IMR-90 (cell line): ENCODE results near the gene ZNF136. TPM values are rescaled to one million over a fixed set of nuclear protein-coding genes. Genes with fewer than 3 reads are reported as not detected.

Experiments
- ATAC-seq: fragments of 200-7000 bp; cut with Tn5 transposase; 2 replicates; pipeline ENCODE4 v1.9.1; 2020; ENCODE audit warnings: low read depth, mild to moderate bottlenecking, moderate library complexity
- BruUV-seq: library from RNA; stranded (reverse); fragments of 400-500 nt; replicated peaks from 2 replicates; lab custom pipeline; 2021; lab: Mats Ljungman, UMichigan
- CTCF ChIA-PET: fragments of 300-600 bp; formaldehyde crosslinking; extraction: SDS; loops from one replicate; lab custom pipeline; 2021; ENCODE audit warnings: antibody characterized with exemption; lab: Yijun Ruan, JAX
- POLR2A ChIA-PET: fragments of 300-600 bp; sonication (Branson Sonifier 250); formaldehyde crosslinking; loops from one replicate; lab custom pipeline; 2022; ENCODE audit warnings: antibody characterized with exemption; ENCODE audit not compliant: unreplicated experiment; lab: Charles Lee
- DNase-seq: peaks from one replicate; pipeline ENCODE4 v3.0.0; 2013
- H2AFZ ChIP-seq: replicated peaks from 2 replicates; pipeline ENCODE3; 2013; ENCODE audit warnings: low read length, mild to moderate bottlenecking; ENCODE audit not compliant: poor library complexity
- H2AK5ac ChIP-seq: 2 replicates; pipeline ENCODE4 v1.6.1; 2013; ENCODE audit warnings: low read depth, low read length, inconsistent platforms
- H2AK9ac ChIP-seq: replicated peaks from 2 replicates; pipeline ENCODE3; 2013; ENCODE audit warnings: mild to moderate bottlenecking, low read depth, low read length, moderate library complexity; ENCODE audit not compliant: poor library complexity
- H2BK120ac ChIP-seq: 2 replicates; pipeline ENCODE4 v1.6.1; 2013; ENCODE audit warnings: low read depth, low read length, inconsistent platforms
- H2BK15ac ChIP-seq: 3 replicates; pipeline ENCODE4 v1.6.1; 2013; ENCODE audit warnings: low read depth, low read length, inconsistent platforms
- H2BK20ac ChIP-seq: 2 replicates; pipeline ENCODE4 v1.6.1; 2013; ENCODE audit warnings: low read depth, mild to moderate bottlenecking, inconsistent platforms, low read length, moderate library complexity
- H2BK5ac ChIP-seq: 2 replicates; pipeline ENCODE4 v1.6.1; 2013; ENCODE audit warnings: mild to moderate bottlenecking, low read depth, low read length, inconsistent platforms; ENCODE audit not compliant: poor library complexity, severe bottlenecking
- H3K14ac ChIP-seq: replicated peaks from 2 replicates; pipeline ENCODE4 v1.6.1; 2013; ENCODE audit warnings: low read depth, low read length, inconsistent platforms
- H3K18ac ChIP-seq: 2 replicates; pipeline ENCODE4 v1.6.1; 2013; ENCODE audit warnings: low read depth, low read length, control low read depth
- H3K23ac ChIP-seq: 2 replicates; pipeline ENCODE4 v1.6.1; 2013; ENCODE audit warnings: low read depth, low read length, inconsistent platforms
- H3K27ac ChIP-seq: 2 replicates; pipeline ENCODE4 v1.5.1; 2013; ENCODE audit warnings: mild to moderate bottlenecking, control low read depth, low read length; ENCODE audit not compliant: insufficient read depth
- H3K27me3 ChIP-seq: 2 replicates; pipeline ENCODE4 v1.6.1; 2013; ENCODE audit warnings: low read length; ENCODE audit not compliant: control insufficient read depth, insufficient read depth
- H3K36me3 ChIP-seq: 2 replicates; pipeline ENCODE4 v1.6.1; 2013; ENCODE audit warnings: low read length, mixed read lengths; ENCODE audit not compliant: control insufficient read depth, insufficient read depth
- H3K4ac ChIP-seq: 2 replicates; pipeline ENCODE4 v1.6.1; 2013; ENCODE audit warnings: low read depth, low read length, inconsistent platforms
- H3K4me1 ChIP-seq: 2 replicates; pipeline ENCODE4 v1.6.1; 2013; ENCODE audit warnings: low read length, mixed read lengths; ENCODE audit not compliant: control insufficient read depth, insufficient read depth
- H3K4me2 ChIP-seq: 2 replicates; pipeline ENCODE4 v1.6.1; 2013; ENCODE audit warnings: low read depth, mild to moderate bottlenecking, control low read depth, low read length, moderate library complexity
- H3K4me3 ChIP-seq: 2 replicates; pipeline ENCODE4 v1.5.1; 2013; ENCODE audit warnings: low read depth, mild to moderate bottlenecking, control low read depth, low read length, moderate library complexity; ENCODE audit not compliant: insufficient read depth
- H3K56ac ChIP-seq: 2 replicates; pipeline ENCODE4 v1.6.1; 2013; ENCODE audit warnings: low read length, inconsistent platforms; ENCODE audit not compliant: insufficient read depth; ENCODE audit errors: extremely low read depth
- H3K79me1 ChIP-seq, 2 experiments: 2 replicates each; pipeline ENCODE4 v1.6.1; 2013; ENCODE audit warnings: low read length in 2 of 2, inconsistent platforms in 1 of 2, low read depth in 1 of 2
- H3K9ac ChIP-seq: 2 replicates; pipeline ENCODE4 v1.6.1; 2013; ENCODE audit warnings: low read depth, low read length, control low read depth
- H3K9me1 ChIP-seq: 2 replicates; pipeline ENCODE4 v1.6.1; 2013; ENCODE audit warnings: low read length, inconsistent platforms; ENCODE audit not compliant: insufficient read depth
- H3K9me3 ChIP-seq: 2 replicates; pipeline ENCODE4 v1.6.1; 2013; ENCODE audit warnings: low read length; ENCODE audit not compliant: control insufficient read depth, insufficient read depth
- H4K20me1 ChIP-seq: 2 replicates; pipeline ENCODE4 v1.6.1; 2013; ENCODE audit warnings: low read length, inconsistent platforms; ENCODE audit not compliant: insufficient read depth
- H4K5ac ChIP-seq: 2 replicates; pipeline ENCODE4 v1.6.1; 2013; ENCODE audit warnings: mild to moderate bottlenecking, low read depth, low read length, control low read depth
- H4K8ac ChIP-seq, 2 experiments: 2 replicates each; pipeline ENCODE4 v1.6.1; 2013; ENCODE audit warnings: low read depth in 2 of 2, low read length in 2 of 2, control low read depth in 1 of 2, inconsistent platforms in 1 of 2
- H4K91ac ChIP-seq: 2 replicates; pipeline ENCODE4 v1.6.1; 2013; ENCODE audit warnings: low read depth, low read length, inconsistent platforms; ENCODE audit not compliant: insufficient read depth
- FOS ChIP-seq: fragments of 150-350 bp; IDR thresholded peaks from 2 replicates; pipeline ENCODE4 v1.6.1; 2016; ENCODE audit warnings: low read depth, low read length
- MAZ ChIP-seq: IDR thresholded peaks from 2 replicates; pipeline ENCODE4 v1.6.1; 2012; ENCODE audit warnings: low read depth, mild to moderate bottlenecking, low read length, improper control_type of control experiment, moderate library complexity, borderline replicate concordance
- RAD21 ChIP-seq: IDR thresholded peaks from 2 replicates; pipeline ENCODE4 v1.6.1; 2012; ENCODE audit warnings: low read length, improper control_type of control experiment
- WGBS, 2 experiments: methylation state at CpG; one replicate each; pipeline versions ENCODE4 v1.1.5 to v1.1.7; 2013; ENCODE audit warnings: missing lambda C conversion rate in 2 of 2; ENCODE audit not compliant: insufficient read length in 1 of 2; ENCODE audit errors: extremely low coverage in 2 of 2; 5-methylcytosine and 5-hydroxymethylcytosine counted together
- dilution Hi-C: fragments of 300-500 bp; cut with HindIII; formaldehyde crosslinking; loops from one replicate; pipeline ENCODE4 v1.14.3; 2018; ENCODE audit warnings: low sequenced_read_pairs; ENCODE audit not compliant: unreplicated experiment
- in situ Hi-C: fragments of 300-500 bp; cut with MboI; formaldehyde crosslinking; loops from 3 replicates; pipeline ENCODE4 v1.14.3; 2019; ENCODE audit warnings: low sequenced_read_pairs, inconsistent platforms, mixed read lengths
- intact Hi-C: fragments of 100-400 bp; cut with micrococcal nuclease; formaldehyde crosslinking; loops from 2 replicates; pipeline ENCODE4 v1.10.0; 2022
- polyA plus RNA-seq, 3 experiments: library from polyadenylated mRNA; depleted of rRNA; stranded (reverse); fragments of >200 nt; gene quantifications; 2 replicates each; pipeline ENCODE4 v1.2.3, GENCODE V29; 2012; ENCODE audit warnings: low replicate concordance in 1 of 3
- total RNA-seq: library from RNA; depleted of rRNA; stranded (reverse); fragments of >200 nt; gene quantifications from 2 replicates; pipeline ENCODE4 v1.2.3, GENCODE V29; 2012

Gene ZNF136
- total and polyA plus RNA-seq, 2 of the 4 experiments (the other 2 are of a cell fraction) = 1.9 to 6.8 TPM

DNA sequence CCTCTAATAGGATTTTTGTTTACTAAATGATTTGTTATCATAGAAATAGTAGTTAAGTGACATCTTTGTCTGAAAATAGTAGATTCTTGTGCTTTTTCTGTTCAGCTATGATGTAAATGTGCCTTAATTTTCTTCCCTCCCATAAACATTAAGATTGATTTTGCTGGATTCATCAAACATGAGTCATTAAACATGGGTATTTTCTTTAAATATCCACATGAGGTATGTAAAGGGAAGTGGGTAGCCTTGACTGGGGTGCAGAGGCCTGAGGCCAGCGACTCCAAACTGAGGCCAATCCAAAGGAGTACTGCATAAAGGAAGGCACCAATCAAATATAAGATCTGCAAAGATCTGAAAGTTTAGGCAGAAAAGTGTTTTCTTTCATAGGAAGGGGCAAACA lies 3.7 kb downstream of the ZNF136 start:
- DNase-seq (peak; percentile 67), ATAC-seq (peak; percentile 9; the same call in 1 of the 2 replicates)
- BruUV-seq = no TSS peak
- in situ Hi-C loops = no loop called here
- dilution Hi-C loops = no loop called here
- H2AFZ ChIP-seq = no peak overlapping the region
- H3K36me3 ChIP-seq = peaks cover 8% of the 10 kb centered on the region
- no peaks in the 10 kb centered on the region for H4K20me1 ChIP-seq
- no peak overlapping the region for H2AK9ac ChIP-seq
- no peak overlapping the region for H3K4ac ChIP-seq
- peak overlapping the region; percentile 13; the same call in 1 of the 2 replicates for H3K4me2 ChIP-seq
- ChIA-PET POLR2A (no interaction called here), CTCF (no interaction called here)
- no peak overlapping the region for H2BK20ac ChIP-seq
- H2BK15ac ChIP-seq = no peak overlapping the region
- peak overlapping the region; percentile 21 for H2BK5ac ChIP-seq
- H4K8ac ChIP-seq = no peak overlapping the region
- H2BK120ac ChIP-seq = no peak overlapping the region
- H4K91ac ChIP-seq = no peak overlapping the region
- no peak overlapping the region for H3K27ac ChIP-seq
- no peak overlapping the region for H3K56ac ChIP-seq
- no peak overlapping the region for H3K9ac ChIP-seq
- intact Hi-C loops = loop anchor here (10.0 kb wide), 1 partner anchor 128 kb away; the partner anchor contains the start of gene ZNF44
- no peaks in the 10 kb centered on the region for H3K9me3 ChIP-seq
- TF ChIP-seq FOS (peak; percentile 12; the same call in 1 of the 2 replicates), MAZ (no peak), RAD21 (no peak)
- H3K79me1 ChIP-seq = peaks cover 22 to 48% of the 10 kb centered on the region in 2 experiments
- H3K23ac ChIP-seq = no peak overlapping the region
- H3K27me3 ChIP-seq = no peaks in the 10 kb centered on the region
- 0 out of 2 replicates have a peak, but pooled peaks cover 2% of the 10 kb centered on the region for H3K9me1 ChIP-seq
- no peak overlapping the region; the same call in 1 of the 2 replicates for H3K18ac ChIP-seq
- WGBS, 2 experiments = no CpG with 5 or more reads among the region's 1 CpG
- no peak overlapping the region for H3K4me3 ChIP-seq
- H3K4me1 ChIP-seq = peaks cover 3% of the 10 kb centered on the region
- H2AK5ac ChIP-seq = no peak overlapping the region
- no peak overlapping the region for H4K5ac ChIP-seq
- H3K14ac ChIP-seq = no peak overlapping the region
